NCI-H2171 treated with DMSO at 0.1 percent for 48 hours (cell line): ENCODE data around the gene MYO16.
"Not testable (repeated sequence)": the region's sequence is repeated elsewhere in the genome, so short reads cannot be mapped to it uniquely, and the experiment has no call there.

Source experiments
- DNase-seq: peaks from one replicate; lab custom pipeline; 2025; lab: John Stamatoyannopoulos, UW

The MYO16 gene

DNA sequence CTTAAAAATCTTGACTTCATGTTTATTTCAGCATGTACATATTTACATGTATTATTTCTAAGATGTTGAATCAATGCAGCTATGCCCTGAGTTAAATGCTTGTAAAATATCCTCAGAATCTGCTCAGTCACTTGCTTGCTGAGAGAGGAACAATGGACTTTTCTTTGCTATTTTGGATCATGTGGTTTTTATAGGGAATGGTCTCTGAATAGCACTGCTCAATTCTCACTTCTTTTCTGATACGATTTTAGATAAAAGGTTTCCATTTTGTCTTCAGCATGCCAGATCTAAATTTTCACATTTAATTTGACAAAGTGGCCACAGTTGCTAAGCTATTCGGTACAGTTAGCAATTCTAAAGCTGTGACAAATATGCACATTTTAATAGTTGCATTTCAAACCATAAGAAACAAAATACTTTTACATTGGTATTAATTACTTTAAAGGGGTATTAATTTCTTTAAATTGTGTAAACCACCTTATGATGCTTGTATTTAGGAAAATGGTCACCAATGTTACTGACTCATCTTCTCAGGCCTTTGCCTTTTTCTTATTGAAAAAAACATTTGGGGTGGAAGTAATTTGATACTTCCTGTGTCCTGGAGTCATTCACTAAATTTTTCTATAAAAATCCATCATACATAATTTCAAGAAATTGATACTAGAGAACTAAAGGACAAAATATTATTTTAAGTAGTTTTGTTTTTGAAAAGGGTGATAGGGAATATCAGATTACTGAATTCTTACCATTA, 113.5 kb downstream of the MYO16 start:
- no peak for DNase-seq

DNA sequence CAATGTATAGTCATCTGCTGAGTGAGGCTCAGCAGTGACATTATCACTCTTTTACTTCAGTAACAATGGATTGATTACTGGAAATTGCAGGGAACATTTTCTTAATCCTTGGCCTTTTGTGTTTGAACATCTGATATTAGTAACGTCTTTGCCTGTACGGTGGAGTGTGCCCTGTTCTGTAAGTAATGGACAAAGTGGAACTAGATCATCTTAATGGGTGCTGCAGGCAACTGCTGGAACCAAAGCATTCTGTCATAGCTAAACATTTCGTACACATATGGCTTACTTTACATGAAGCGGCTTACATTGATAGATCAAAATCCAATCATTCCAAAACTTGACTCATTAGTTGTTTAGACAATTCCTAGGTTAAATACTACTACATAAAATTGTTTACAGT, 114.1 kb downstream of the MYO16 start:
- DNase-seq = no peak

DNA sequence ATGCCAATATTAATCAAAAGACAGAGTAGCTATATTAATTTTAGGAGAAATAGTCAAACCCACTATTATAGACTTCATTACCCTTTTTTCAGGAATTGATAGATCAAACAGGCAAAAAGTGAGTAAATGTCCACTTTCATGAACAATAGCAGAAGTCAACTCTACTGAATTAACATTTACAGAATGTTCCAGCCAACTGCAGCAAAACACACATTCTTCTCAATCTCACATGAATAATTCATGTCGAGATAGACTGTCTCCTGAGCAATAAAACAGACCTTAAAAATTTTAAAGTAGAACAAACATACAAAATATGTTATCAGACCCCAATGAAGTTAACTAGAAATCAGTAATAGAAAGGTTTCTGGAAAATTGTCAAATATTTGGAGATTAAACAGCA, 118.4 kb downstream of the MYO16 start:
- DNase-seq = no peak

DNA sequence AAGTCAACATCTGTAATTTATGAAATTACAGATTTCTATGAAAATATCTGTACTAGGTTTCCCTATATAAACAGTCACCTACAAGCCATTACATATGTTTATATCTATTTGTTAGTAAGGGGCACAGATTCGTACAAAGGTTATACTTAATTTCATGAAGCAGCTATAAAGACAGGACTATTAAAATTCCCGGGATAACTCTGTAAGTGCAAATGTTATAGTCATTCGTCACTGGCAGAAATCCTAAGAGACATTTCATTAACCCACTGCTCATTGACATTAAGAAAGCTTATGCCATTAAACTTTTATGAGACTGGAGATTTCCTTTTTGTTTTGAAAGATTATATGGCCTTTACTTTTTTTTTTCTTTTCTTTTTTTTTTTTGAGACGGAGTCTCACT, 122.9 kb downstream of the MYO16 start:
- DNase-seq = no peak

DNA sequence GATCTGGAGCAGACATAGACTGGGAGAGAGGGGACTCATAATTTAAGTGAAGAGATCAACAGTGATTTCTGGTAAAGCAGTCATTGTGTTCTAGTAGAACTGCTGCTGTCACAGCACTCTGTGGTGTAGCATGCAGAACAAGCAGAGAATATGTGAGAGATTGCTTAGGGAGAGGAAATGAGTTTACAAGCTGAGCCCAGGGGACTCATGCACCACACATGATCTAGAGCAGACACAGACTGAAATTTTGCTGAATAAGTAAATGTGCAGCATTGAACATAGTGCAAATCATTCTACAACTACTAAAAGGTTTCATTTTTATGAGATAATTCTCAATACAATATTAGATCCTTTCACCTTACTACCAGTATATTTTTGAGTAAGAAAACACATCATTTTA, 125.7 kb downstream of the MYO16 start:
- no peak for DNase-seq

DNA sequence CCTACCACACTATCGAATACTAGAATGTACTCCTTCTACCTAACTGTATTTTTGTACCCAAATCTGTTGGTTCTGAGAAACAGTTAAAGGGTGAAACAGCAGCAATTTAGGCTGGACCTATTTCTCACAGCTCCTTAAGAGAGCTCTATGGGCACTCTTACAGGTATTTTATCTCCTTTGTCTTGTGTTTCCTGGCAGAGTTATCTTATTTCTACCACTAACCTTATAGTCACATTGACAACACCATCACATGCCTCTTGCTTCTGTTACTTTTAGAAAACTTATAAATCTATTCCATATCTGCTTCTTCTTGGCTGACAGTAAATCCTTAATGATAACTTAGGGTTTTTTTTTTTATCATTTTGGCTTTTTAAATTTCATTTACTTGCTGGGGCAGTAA, 130.7 kb downstream of the MYO16 start:
- no peak for DNase-seq

DNA sequence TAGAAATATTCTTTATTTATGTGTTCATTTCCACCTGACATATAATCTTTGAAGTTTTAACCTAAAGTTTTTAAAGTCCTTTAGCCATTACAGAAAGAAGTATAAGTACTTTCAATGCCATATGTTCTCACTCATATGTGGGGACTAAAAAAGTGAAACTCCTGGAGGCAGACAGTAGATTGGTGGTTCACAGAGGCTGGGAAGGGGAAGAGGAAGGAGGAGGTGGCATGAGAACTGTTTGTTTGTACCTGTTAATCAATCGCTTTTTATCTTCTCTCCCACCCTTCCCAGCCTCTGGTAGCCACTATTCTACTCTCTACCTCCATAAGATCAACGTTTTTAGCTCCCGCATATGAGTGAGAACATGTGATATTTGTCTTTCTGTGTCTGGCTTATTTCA, 131.1 kb downstream of the MYO16 start:
- no peak for DNase-seq

DNA sequence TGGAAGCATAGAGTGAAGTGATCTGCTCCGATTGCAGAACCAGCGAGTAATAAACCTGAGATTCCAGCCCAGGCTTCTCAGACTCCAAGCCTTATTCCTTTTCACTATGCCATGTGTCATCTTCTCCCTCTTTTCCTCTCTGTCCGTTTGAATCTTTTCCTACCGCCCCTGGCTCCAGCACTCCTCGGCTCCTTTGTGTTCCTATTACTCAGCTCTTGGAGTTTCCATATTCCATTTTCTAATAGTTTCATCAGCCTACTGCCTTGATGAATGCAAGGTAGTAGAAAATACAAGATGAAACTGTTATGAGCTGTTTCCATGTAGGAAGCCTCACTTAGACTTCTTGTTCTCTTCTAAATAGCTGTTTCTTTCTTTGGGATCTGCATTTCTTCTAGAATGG, 138.6 kb downstream of the MYO16 start:
- no peak for DNase-seq

DNA sequence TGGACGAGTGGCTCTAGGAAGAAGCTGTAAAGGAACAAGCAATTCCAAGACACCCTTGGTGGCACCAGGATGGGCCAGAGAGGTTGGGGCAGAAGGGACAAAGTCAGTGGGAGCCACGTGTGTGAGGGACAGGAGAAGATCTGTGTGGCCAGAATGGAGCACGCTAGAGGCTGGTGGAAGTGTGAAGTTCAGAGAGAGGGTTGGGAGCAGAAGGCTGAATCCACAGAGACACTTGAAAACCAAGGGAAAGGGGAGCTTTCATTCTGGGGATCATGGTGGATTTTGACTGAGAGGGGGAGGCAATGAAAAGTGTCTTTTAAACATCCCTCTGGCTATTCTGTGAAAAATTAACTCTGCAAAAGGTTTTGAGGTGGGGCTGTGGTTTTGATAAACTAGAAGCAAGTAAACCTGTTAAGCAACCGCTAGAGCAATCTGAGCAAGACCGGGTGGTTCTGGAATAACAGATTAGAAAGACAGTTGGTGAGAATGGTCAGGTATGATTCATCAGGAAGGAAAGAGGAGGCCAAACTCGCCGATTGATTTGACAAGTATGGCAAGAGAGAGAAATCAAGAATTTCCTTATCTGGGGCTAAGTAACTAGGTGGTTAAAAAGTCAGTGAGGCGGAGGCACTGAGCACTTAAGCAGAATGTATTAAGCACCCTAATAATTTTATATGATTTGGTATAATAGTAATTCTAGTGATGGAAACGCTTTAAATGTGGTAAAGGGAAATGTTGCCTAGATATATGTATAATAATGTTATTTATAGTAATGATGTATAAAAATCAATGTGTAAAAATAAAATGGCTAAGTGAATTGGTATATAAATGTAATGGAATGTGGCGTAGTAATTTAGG, 140.0 kb downstream of the MYO16 start:
- DNase-seq = no peak

DNA sequence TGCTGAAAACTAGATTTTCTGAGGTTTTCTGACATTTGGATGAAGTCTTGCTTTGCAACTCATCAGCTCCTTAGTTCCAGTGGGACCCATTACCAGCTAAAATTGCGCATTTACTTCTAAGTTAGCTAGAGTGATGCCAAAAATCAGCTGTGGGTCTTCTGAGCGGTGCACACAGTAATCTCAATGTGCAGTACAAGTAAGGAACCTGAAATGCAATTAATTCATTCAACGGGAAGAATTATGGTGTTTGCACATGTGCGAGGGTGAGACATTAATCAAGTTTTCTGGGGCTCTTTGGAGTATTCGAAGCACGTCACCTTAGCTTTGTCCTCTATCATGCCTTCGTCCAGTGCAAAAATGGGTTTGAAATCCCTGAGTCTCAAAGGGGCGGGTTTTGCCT, 146.2 kb downstream of the MYO16 start:
- DNase-seq = no peak

DNA sequence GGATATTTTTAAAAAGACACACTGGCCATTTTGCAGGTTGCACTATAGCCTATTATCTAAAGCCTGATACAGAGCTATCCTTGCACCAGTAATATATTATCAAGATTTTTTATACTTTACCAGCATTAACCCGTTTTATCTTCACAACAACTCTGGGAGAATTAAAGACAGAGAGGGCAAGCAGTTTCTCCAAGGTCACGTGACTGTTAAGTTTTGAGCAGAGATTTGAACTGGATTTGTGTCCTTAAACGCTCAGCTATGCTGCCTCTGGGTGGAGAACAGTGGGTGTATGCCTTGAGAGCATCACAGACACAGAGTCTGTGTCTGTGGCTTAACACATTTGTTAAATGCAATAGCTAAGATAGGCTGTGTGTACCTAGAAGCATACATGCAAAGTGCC, 147.2 kb downstream of the MYO16 start:
- DNase-seq = no peak

DNA sequence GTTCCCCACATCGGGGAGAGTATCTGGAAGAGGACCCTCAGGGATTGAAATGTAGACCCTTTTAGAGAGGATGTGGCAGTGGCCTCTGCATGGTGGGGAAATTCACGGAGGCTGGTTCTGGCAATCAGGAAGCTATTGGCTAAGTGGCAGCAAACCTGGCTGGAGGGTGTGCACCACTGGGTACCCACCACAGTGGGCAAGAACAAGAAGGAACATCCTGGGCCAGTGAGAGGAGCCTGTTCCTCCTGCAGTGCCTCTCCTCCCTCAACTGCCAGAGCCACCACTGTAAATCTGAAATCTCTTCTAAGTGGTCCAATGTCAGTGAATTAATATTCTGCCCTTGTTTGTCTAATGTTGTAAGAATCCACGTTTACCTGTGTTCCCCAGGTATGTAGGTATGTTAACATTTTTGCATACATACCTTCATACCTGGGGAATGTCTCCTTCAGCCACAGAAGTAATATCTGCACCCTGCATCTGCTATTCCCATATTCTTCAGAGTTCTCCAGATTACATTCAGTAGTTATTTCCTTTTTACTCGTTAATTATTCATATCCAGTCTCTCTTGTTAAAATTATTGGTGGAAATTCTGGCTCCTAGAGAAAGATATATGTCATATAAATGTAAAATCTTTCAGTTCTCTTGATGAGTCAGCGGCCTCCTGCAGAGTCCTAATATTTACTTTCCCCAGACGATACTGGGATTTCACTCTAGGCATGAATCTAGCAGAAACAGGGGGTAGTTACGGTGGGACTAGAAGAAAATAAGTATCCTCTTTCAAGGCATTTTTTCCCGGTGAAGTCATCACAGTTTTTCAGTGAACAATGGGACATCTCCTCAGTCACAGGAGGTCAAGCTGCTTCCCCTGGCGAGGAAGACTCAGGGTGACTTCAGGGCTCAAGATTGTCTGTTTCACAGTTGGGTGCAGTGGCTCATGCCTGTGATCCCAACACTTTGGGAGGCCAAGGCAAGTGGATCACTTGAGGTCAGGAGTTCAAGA, 148.3 kb downstream of the MYO16 start:
- no peak for DNase-seq

DNA sequence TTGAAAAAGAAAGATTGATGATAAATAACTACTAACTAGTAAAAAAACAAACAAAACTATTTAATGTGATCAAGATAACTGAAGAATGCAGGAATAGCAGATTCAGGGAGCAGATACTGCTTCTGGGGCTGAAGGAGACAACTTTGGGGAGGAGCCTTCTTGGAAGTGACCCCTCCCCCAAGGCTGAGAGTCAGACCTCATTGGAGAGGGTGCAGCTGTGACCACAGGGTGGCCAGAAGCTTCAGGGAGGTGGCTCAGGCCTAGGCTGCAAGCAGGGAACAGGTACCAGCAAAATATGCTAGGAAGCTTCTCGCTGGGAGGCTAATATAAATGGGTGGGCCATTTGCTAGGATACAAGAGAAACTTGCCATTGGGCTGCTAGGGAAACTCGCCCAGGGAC, 149.9 kb downstream of the MYO16 start:
- no peak for DNase-seq

DNA sequence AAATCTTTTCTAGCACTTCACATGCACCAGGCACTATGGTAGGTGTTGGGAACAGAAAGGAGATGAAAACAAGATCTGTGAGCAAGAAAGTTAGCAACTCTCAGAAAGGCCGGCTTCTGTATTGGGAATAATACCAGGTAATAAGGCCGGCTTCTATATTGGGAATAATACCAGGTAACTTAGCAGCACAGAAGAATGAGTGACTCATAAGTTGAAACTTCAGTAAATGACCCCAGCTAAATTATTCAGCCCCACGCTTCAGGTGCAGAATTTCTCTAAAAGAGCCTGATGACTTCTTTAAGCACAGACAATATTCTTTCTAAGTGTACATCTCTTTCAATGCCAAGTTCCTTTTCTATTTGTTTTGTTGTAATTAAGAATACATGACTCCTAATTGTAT, 151.3 kb downstream of the MYO16 start:
- DNase-seq = no peak

DNA sequence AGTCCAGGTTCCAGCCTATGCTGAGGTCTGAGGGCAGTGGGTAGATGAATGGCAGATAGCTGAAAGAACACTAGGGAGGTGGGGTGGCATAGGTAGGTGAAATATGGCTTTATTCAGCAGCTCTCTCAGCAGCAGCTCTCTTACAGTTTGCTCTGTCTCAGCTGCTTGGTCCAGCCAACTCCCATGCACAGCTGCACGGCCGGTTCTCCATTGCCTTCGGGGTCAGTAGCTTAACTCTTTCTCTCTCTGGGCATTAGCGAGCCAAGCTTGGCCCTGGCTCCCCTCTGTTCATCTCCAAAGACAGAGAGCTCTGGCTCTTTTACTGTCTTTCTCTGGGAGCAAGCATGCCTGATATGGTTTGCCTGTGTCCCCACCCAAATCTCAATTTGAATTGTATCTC, 151.9 kb downstream of the MYO16 start:
- DNase-seq = no peak

DNA sequence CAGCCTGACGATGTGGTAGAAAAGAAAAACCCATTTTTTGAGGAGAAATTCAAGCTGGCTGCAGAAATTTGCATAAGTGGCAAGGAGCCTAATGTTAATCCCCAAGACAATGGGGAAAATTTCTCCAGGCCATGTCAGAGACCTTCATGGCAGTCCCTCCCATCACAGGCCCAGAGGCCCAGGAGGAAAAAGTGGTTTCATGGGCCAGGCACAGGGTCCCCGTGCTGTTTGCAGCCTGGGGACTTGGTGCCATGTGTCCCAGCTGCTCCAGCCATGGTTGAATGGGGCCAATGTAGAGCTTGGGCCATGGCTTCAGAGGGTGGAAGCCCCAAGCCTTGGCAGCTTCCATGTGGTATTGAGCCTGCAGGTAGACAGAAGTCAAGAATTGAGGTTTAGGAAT, 153.1 kb downstream of the MYO16 start:
- not testable (repeated sequence) for DNase-seq

DNA sequence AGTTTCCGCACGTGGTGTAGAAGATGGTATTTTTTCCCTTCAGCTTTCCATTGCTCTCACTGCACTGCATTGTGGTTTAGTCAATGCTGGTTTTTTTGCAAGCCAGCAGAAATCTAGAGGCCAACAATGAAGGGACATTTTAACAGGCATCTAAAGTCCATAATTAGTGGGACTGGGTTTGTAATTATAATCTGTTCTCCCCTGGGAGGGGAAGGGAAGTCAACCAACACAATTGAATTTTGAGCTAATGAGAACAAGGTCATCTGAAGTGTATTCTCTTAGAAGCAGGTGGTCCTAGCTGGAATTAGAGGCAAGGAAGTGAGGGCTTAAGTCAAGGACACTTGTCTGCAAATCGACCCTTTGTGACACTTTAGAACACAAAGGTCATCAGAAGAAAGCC, 156.4 kb downstream of the MYO16 start:
- DNase-seq = no peak

DNA sequence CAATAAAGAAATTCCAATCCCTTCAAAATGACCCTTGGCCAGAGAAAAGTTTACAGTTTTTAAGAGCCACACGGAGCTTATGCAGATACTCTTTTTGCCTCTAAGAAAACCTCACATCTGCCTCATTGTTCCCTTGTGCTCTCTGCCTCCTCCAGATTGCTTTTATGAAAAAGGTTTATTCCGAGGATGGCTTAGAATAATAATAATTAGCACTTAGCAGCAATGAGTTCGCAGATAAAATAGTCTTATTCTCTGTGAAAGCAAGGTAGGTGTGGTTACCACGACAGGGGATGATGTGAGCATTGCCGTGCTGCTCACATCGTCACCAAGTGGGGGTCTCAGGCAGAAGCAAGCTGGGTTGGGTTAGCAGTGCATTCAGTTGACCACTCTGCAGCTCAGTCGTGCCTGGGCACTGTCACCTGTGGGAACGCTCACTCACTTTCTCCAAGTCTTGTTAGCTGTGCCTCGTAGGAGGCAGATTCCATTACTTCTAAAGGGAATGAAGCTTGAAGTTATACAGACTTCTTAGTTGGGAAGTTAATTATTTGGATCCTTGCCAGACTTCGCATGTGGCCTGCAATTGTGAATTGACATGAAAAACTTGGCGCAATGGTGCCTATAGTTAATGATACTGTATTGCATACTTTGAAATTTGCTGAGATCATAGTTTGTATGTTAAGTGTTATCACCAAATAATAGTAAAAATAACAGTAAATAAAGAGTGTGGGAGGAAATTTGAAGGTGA, 157.2 kb downstream of the MYO16 start:
- no peak for DNase-seq

DNA sequence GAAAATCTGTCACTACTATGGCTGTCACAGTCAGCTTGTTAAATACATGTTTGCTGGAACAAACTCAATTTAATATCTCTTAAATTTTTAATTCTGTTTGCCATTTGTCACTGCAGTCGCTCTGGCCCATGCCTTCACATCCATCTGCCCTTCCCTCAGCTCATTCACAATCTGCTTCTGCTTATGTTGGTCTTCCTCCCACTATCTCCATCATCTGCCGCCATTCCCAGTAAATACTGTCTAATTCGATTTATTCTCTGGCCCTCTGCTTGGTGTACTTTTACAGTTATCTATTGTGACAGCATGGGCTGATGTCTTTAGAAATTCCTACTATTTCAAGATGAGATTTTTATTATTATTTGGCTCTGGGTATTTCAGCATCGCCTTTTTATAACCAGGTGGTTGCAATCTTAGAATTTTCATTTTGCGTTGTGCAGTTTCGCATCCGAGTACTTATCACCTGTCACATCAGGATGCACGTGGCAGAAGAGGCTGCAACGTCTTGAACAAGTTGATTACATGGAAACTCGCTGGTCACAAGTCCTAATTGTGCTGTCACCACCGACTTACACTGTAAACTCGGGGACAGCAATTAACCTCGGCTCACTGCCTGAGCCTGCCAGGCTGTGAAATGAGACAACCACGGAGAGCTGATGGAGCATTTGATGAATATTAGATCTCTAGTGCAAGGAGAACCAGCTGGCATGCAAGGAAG, 158.4 kb downstream of the MYO16 start:
- DNase-seq = no peak

DNA sequence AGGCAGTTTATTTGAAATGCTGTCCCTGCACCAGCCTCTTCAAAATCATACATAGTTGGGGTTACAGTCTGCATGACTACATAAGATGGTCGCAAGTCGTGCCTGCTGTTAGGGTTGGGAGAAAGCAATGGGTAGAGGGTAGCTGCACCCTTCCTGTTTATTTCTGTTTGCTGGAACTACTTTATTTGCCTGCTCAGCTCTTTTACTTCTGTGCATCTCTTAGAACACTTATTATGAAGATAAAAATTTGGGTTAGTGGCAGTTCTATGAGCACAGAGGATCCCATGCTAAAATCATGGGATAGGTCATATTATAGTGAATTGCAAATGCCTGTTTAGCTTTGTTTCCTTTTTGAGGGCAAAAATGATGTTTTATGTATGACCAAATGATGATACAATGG, 160.1 kb downstream of the MYO16 start:
- DNase-seq = no peak

DNA sequence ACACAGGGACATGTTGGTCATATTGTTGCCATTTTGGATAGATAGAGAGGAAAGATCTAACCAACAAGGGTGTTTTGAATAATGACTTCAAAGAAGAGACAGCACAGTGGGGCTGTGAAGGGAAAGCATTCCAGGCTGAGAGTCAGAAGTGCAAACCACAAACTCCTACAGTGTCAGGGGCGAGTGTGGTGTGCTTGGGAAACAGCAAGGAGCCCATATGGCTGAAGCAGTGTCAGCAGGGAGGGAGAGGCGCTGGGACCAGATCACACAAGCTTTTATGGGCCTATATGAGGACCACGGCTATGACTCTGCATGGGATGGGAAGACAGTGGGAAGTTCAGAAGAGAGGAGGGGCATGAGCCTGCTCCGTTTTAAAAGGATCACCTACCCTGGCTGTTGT, 166.4 kb downstream of the MYO16 start:
- no peak for DNase-seq
